ENCODE results near the gene BCDIN3D.

Gene BCDIN3D

DNA sequence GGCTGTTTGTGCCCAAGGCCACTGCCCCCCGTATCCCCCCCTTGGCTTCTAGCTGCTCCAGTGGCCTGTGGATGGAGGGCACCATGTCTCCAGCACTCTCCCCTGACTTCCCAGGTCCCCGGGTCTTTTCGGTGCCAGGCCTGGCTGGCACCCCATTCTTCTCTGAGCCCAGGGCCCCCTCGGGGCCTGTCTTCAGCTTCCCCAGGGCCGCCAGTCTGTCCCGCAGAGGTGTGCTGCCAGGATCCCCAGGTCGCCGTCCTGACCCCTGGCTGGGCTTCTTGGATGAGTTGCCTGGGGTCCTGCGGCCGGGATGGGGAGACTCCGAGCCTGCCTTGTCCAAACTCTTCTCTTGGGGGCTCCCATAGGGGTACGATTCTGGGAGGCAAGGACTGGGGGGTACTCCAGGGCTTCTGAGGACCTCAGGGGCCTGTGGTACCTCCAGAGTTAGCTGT is 47.2 kb downstream of the BCDIN3D start:
- no peak for DNase-seq

DNA sequence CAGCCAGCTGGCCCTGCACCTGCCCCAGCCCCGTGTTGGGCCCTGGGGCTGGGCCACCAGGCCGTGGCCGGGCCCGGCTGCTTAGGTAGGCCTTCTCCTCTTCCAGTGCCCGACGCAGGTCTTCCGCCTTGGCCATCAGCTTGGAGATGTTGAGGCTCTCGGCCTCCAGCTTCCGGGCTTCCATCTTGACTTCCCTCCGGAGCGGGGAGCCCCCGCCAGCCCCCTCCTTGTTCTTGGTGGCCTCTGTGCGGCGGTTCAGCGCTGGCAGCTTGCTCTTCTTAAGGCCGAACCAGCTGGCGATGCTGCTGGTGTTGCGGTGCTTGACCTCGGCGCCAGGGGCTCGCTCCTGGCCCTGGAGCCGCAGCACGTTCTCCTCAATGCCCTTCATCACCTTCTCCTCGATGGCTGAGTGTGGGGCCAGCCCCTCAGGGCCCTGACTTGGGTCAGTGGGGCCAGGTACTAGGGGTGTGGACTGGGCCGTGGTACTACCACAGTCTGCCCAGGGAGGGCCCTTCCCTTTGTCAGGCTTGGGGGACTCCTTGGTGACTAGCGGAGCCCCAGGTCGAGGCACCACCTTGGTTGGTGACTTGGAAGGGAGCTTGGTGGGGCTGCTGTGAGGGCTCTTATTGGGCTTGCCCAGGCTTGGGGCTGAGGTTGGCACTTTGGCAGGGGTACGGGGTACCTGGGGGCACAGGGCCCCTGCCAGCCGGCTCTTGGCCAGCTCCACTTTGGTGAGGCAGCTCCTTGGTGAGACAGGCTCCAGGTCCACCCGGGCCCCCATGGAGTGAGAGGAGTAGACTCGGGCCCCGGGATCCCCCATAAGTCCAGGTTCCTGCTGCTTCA is 47.9 kb downstream of the BCDIN3D start:
- no peak for DNase-seq

DNA sequence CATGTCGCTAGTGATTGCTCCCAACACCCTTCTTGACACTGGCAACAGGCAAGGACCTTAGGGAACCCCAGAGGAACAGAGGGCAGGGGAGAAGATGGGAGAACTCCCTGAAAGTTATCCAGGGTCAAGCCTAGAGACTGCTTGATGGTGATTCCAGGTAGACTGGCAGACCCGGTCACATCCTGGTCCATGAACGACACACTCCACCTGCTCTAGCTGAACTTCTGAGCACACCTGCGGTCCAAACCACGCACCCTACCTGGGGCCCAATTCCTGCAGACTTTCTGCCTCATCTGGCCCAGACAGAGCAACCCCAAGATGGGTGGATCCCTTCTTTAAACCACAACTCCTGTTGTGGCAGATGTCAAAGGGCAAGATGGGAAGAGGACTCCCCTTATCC is 48.9 kb downstream of the BCDIN3D start:
- no peak for DNase-seq

- DNase-seq, result no peak
These were observed 49.3 kb downstream of the BCDIN3D start for GRCh38 chr12:49793620-49794019.

DNA sequence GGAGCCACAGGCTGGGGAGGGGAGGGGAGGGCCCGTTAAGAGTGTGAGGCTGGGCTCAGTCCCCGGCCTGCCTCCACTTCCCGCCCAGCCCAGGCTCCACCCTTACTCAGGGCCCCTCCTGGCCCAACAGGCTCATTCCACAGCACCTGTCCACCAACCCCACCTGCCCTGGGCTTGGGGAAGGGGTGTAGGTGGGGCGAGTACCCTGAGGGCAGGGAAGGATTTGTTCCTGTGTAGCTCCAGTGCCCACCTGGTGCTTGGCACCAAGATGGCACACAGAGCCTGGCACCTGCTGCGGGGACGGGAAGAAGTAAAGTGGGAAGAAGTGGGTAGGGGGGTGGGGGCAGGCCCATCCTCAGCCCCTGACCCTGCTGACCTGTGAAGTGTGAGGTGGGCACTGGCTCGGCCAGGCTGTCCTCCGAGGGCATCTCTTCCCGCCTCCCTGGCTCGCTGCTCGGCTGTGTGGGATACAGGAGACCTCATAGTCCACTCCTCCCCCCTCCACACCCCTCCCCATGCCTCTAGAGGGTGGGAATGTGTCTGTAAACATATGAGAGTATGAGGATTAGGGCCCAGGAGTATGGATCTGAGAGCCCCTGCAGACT is 49.8 kb downstream of the BCDIN3D start:
- no peak for DNase-seq

- no peak for DNase-seq
These were observed 50.5 kb downstream of the BCDIN3D start for GRCh38 chr12:49792181-49792970.

DNA sequence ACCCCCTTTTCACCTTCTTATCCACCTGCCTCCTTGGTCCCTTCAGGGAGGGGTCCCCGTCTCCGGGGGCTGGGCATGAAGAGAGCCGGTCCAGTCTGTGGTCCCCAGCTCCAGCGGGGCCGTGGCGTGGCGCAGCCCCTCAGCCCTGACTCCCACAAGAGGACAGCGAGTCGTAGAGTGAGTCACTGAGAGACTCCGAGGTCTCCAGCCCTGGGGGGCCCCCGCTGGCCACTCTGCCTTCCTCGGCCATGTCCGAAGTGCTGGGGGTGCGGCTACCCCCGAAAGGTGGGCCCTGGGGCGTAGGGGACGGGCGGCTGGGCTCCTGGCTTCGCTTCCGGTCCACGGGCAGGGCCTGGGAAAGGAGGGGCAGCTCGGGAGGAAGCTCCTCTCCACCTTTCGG is 51.2 kb downstream of the BCDIN3D start:
- DNase-seq, result no peak

- DNase-seq, result no peak
These were observed 52.0 kb downstream of the BCDIN3D start for GRCh38 chr12:49790741-49791555.

DNA sequence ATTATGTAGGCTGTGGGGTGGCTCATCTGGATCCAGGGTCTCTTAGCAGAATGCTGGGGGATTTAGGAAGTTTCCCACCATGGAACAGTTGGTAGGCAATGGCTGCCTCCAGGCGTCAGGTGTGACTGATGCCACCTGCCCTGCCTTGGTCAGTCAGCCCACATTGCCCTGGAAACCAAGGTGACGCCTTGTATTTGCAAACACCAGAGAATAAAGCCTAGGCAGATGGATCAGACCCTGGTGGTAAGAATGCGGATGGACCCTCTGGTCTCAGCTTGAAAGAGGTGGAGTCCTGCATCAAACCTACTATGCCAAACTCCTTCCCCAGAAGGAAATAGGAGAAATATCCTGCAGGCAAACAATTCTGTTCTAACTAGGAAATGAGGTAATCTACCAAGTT is 52.9 kb downstream of the BCDIN3D start:
- no peak for DNase-seq

- no peak for DNase-seq
These were observed 55.2 kb downstream of the BCDIN3D start for GRCh38 chr12:49787672-49788071.

Measured in NCI-H1048 (cell line).